HG02798 (cell line): ENCODE data around the gene B4GALT1.

Experiments used
- ATAC-seq: cut with Tn5 transposase; IDR thresholded peaks from one replicate; pipeline ENCODE4 v1.9.1; 2021; ENCODE audit warnings: mild to moderate bottlenecking; ENCODE audit not compliant: unreplicated experiment, poor library complexity

B4GALT1 gene

GRCh38 chr9:33143241-33143661 lies 23.9 kb downstream of the B4GALT1 start:
- ATAC-seq: no peak

DNA sequence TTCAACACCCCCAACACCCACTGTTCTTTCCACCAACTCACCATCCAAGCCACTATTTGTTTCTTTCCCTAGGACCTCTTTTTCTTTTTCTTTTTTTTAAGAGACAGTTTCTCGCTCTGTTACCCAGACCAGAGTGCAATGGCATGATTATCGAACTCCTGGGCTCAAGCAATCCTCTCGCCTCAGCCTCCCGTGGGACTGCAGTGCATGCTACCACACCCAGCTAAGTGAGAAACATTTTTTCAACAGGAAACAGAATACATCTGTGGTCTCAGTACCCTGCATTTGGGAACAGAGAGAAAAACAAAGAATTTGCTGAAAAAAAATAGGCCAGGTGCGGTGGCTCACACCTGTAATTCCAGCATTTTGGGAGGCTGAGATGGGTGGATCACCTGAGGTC lies 24.6 kb downstream of the B4GALT1 start:
- no peak for ATAC-seq

DNA sequence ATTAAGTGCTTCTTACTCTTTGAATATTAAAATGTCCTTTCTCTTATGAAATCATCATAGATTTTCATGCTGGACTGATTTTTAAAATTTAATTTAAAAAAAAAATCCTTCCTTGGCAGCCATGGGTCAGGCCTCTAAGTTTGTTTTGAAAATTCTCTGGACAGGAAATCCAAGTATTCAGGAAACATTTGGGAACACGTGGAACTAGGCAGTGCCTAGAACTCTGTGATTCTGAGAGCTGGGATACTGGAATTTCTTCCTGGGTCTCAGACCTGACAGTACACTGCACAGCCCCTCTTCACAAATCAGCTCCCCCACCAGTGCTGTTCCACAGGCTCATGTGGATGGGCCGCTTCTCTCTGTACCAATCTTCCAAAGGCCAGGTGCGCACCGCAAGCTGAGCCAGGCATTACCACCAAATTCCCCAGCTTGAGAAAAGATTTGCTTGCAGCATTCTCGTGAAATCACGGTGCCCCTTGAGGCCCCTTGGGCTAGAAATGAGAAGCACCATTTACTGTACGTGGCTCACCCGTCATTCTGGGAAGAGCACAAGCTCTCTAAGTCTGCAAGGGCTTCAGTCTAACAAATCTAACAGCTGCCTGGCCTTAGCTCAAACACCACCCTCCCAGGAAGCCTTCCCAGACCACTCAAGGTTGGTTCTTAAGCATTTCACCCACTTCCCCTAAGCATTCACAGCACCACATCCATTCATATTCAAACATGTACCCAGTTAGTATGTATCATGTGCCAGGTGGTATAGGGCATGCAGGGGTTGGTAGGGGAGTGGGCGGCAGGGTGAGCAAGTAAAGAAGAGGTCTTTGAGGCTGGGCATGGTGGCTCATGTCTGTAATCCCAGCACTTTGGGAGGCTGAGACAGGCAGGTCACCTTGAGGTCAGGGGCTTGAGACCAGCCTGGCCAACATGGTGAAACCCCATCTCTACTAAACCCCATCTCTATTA lies 26.5 kb downstream of the B4GALT1 start:
- no peak for ATAC-seq

DNA sequence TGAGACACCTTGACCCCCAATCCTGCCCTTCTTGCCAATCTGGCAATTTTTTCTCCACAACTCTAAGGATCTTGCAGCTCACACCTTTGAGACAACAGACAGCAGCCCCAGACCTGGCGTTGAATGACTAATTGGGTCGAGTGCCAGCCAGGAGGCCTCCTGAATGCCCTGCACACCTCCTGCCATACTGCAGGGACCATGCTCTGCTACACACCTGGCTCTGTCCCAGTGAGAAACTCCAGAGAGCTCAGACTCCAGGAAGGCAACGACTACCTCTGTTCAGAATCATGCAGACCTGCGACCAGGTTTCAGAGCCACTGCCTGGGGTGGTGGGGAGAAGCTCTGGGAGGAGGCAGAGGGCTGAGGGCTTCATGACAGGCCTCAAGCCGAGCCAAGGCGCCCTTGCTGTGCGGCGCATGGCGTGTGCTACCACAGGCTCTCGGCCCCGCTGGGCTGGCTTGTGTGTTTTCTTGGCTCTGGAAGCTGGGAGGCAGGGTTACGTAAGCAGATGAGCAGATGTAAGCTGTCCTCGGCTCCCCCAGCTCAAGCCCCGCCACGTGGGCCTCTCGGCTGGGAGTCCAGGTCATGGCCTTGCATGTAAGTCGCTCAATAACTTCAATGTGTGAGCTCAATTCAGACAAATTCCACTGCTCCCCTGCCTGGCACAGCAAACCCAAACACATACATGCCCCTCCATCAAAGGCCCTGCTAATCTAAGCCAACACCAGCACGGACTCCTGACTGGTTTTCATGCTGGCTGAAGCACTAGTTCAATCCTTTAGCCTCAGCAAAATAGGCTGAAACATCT lies 27.5 kb downstream of the B4GALT1 start:
- no peak for ATAC-seq

- no peak for ATAC-seq
Observed at GRCh38 chr9:33138768-33139167, 28.4 kb downstream of the B4GALT1 start.

DNA sequence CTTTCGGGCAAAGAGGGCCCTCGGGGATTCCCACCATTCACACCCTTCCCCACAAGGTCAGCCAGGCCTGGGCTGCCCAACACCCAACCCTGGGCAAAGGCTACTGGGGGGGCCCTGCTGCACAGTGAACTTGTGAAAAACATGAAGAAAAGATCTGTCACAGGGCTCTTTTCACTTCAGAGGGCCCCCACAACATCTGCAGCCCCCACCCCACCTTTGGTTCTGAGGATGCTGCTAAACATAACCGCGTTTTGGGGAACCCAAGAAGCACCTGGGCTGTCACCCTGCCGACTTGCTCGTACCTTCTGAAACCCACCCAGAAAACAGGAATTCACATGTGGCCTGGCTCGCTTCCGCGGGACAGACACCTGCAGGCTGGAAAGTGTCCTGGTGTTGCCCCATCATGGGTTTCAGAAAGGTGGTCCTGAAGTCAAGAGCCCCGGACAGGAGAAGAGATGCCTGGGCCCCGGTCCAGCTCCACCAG lies 29.3 kb downstream of the B4GALT1 start:
- ATAC-seq: peak; percentile 36

GRCh38 chr9:33136721-33137670 lies 30.1 kb downstream of the B4GALT1 start:
- ATAC-seq: peak; percentile 39

DNA sequence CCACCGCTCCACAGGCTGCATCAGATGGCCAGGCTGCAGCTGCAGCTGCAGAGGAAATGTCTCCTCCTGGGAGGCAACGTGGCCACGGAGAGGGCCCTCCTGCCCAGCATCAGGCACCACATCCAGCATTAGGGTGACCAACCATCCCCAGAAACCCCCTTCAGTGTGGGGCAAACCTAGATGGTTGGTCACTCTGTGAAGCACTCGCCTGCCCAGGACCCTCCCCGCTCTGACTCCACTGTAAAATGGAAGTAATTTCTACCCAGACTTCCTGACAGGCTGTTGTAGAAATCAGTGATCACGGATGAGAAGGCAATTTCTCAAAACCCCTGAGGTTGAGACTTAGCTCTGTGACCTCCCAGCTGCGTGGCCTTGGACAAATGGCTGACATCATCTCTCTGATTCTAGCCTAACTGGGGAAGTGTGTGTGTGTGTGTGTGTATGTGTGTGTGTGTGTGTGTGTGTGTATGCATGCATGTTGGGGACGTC lies 31.6 kb downstream of the B4GALT1 start:
- ATAC-seq: no peak

DNA sequence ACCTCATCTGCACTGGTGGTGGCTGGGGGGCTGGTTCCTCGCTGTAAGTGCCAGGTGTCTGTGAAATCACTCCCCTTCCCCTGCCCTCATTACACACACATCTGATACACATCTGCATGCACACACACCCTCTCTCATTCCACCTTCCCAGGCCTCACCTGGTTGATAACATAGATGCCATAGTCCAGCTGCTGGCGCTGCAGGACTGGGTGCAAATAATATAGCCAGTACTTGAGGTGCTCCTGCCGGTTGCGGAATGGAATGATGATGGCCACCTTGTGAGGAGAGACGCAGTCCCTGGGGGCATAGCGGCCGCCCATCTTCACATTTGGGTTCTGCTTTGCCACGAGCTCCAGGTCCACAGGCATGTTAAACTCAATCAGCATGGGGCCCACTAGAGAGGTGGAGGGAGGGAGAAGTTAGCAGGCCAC lies 32.1 kb downstream of the B4GALT1 start:
- no peak for ATAC-seq

GRCh38 chr9:33133186-33133585 lies 34.0 kb downstream of the B4GALT1 start:
- ATAC-seq: no peak

DNA sequence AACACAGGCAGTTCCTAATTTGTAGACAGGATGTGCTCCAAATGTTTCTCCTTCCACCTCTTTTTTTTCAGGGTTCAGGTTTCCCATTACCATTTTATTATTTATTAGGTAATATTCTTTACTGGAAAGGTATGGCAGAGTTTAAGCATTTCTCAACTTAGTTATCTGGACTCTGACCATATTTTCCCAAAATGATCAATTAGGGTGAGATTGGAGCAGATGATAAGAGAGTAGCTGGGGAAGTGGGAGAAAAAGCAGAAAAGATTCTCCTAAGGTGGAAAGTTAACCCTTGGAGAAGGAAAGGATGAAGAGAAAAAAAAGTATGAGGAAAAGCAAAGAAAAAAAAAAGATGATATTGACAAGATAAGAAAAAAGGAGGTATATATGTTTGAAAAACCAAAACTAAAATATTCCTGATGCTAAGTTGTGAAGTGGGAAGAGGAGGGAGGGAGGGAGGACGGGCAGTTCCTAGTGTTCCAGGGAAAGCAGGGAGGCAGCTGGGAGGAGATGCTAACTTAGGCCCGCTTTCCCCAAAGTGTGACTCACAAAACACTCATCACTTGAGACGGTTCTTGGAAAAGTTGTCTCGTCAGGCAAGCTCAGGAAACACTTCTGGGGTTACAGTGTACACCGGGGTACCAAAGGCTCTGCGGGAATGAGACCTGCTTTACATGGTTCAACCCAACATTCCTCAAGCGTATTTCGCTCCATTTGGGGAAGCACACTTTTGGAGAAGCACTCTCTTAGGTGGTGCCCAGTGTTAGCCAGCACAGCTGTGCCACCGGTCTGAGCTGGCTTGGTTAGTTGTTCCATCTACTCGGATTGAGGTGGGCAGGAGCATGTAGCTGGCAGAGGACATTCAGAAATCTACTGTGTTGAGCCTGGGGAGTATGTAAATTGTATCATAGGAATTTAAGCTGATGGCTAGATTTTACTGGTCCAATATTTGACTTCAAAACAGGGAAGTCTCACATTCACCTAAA lies 35.1 kb downstream of the B4GALT1 start:
- ATAC-seq: no peak

GRCh38 chr9:33130961-33131789 lies 36.0 kb downstream of the B4GALT1 start:
- no peak for ATAC-seq

DNA sequence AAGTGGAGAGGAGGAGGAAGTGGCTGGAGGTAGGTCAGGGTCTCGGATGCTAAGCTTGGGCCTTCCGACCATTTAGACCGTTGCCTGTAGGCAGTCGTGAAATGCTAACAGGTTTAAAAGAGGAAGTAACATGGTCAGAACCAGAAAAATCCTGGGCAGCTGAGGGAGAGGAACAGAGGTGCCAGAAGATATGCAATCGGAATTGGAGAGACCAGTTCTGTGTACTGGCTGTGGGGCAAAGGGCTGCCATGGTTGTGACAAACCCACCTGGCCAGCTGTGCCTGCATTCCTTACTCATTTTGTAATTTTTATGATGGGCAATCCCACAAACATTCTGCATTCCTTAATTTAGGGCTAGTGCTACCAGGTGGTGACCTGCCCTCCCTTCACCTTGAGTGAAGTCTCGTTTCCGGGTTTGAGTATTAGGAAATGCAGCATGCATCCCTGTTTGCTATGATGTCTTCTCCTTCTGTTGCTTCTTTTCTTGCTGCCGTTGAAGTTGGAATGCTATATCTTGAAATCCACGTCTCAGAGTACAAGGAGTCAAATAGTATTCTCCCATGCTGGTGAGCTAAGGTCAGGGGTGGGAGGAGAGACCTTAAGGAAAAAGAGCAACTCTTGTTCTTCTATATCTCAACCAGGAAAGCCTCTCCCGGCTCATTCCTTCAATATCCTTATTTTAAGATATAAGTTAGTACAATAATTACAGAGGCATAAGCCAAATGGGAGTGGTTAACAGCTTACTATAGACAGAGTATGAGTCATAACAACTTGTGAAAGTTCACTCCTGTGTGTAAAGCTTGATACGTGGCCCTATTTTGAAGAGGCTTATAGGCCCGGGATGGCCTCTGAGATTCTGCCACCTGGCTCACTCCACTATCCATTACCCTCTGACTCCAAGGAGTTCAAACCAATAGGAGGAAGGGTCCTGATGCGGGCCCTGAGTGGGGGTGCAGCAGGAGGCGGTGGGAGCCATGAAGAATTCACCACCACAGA lies 37.0 kb downstream of the B4GALT1 start:
- peak; percentile 76 for ATAC-seq

- ATAC-seq: no peak
Observed at GRCh38 chr9:33129251-33129885, 37.8 kb downstream of the B4GALT1 start.

GRCh38 chr9:33128570-33128969 lies 38.6 kb downstream of the B4GALT1 start:
- ATAC-seq: no peak

GRCh38 chr9:33127881-33128280 lies 39.3 kb downstream of the B4GALT1 start:
- no peak for ATAC-seq
